ENCODE measurements around the gene SYTL2. TPM values are rescaled to one million over a fixed set of nuclear protein-coding genes. Genes with fewer than 3 reads are reported as not detected.

Gene SYTL2
- total RNA-seq, 1 experiment from 2014 or later = 2.1 TPM

DNA sequence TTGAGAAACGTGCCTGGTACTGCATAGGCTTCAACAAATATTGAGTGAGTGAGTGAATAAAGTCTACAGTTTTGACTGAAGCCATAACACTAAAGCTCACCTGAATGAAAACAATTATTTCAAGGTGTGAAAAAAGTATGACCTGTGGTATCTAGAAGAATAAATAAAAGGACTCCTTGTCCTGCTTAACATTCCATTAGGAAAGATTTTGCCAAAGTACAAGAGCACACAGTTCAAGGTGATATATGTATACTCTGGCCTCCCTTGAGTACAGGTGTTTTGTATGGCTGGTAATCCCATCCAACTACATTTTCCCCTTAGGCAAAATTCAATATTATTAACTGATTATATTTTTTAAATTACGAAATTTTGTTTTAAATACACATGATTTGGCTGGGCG, 144.3 kb downstream of the SYTL2 start:
- ChIA-PET POLR2A (interaction anchor here (0.7 kb wide), 1 partner anchor 578 kb away, joined by 3 read pairs; no protein-coding TSS in a partner anchor), CTCF (interaction anchor here (0.7 kb wide), 1 partner anchor 182 kb away, joined by 3 read pairs; no protein-coding TSS in a partner anchor)
- no peak overlapping the region for H3K4me3 Mint-ChIP-seq (ENCODE audit: unreplicated experiment)
- no peak for DNase-seq (ENCODE audit: unreplicated experiment)
- H3K9me3 Mint-ChIP-seq (ENCODE audit: unreplicated experiment) = no peaks in the 10 kb centered on the region
- BruUV-seq (replicated peaks) = no TSS peak
- intact Hi-C loops (cut with micrococcal nuclease) = no loop called here
- peaks cover 10% of the 10 kb centered on the region for H3K4me1 Mint-ChIP-seq (ENCODE audit: insufficient read depth, unreplicated experiment)
- H3K27ac Mint-ChIP-seq (ENCODE audit: low read depth, unreplicated experiment) = no peak overlapping the region
- TF ChIP-seq CTCF (IDR thresholded peaks at IDR 0.05; ENCODE audit: unreplicated experiment) = no peak
- peaks cover 32% of the 10 kb centered on the region for H3K36me3 Mint-ChIP-seq (ENCODE audit: insufficient read depth, unreplicated experiment)
- no peaks in the 10 kb centered on the region for H3K27me3 Mint-ChIP-seq (ENCODE audit: insufficient read depth, unreplicated experiment)

GRCh38 chr11:85665733-85666132, 145.2 kb downstream of the SYTL2 start:
- POLR2A ChIA-PET = interaction anchor here (1.1 to 3.9 kb wide), 2 partner anchors 34 to 38 kb away, joined by 4 to 62 read pairs; partner anchors contain the start of genes DLG2 and TMEM126B
- CTCF ChIA-PET = interaction anchor here (0.6 kb wide), 1 partner anchor 409 kb away, joined by 3 read pairs; no protein-coding TSS in a partner anchor
- Mint-ChIP-seq H3K9me3 (ENCODE audit: unreplicated experiment) (no peaks in the 10 kb centered on the region), H3K27ac (ENCODE audit: low read depth, unreplicated experiment) (peak overlapping the region; percentile 95), H3K4me1 (ENCODE audit: insufficient read depth, unreplicated experiment) (peaks cover 18% of the 10 kb centered on the region), H3K36me3 (ENCODE audit: insufficient read depth, unreplicated experiment) (peaks cover 41% of the 10 kb centered on the region), H3K27me3 (ENCODE audit: insufficient read depth, unreplicated experiment) (no peaks in the 10 kb centered on the region), H3K4me3 (ENCODE audit: unreplicated experiment) (peak overlapping the region; percentile 38)
- BruUV-seq (replicated peaks) = no TSS peak
- no peak for TF ChIP-seq CTCF (IDR thresholded peaks at IDR 0.05; ENCODE audit: unreplicated experiment)
- no peak for DNase-seq (ENCODE audit: unreplicated experiment)
- intact Hi-C loops (cut with micrococcal nuclease) = loop anchor here (1.0 to 2.0 kb wide), 2 partner anchors 37 to 179 kb away; partner anchors contain the start of gene TMEM126B

DNA sequence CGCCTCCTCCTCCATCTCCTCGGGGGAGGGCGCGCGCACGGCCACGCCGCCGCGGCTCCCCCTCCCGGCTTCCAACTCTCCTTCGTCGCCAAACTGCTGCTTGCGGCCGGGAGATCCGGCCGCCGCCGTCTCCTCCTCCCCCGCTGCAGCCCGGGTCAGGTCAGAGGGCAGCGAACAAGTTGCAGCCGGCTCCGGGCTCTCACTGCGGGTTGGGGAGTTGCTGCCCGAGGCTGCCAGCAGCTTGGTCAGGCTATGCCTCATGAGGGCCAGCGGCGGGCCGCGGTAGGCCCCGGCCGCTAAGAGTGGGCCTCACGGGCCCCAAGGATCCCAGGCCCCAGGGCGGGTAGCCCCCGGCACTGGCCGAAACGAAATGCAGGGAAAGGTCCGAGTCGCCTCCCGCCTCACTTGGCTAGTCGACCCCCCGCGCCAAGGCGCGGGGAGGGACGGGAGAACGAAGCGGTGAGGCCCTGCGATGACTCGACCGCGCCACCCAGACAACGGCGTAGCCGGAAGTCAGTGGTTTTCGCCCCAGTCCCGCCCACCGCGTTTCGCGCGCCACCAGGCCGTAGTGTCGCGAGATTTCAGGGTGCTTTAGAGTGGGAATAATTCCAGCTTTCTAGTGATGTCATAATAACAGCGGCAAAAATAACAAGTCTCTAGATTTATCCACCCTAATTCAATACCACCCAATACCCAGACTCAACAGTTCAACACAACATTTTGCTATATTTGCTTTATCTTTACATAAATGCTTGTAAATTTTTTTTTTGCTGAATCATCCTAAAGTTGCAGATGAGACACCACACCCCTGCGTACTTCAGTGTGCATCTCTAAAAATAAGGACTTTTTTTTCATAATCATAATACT, 146.1 kb downstream of the SYTL2 start, which contains the start of gene CREBZF:
CREBZF (minus strand) TSS at position 515 of the 867 bp plus-strand sequence; CDS start at position 261, 254 bp downstream.
- DNase-seq (ENCODE audit: unreplicated experiment) = peak; percentile 96
- ChIA-PET POLR2A (interaction anchor here (0.6 to 10.2 kb wide), 17 partner anchors 14 to 1134 kb away, joined by 3 to 254 read pairs (median 3); partner anchors contain the start of genes DLG2, TMEM126A and TMEM126B), CTCF (interaction anchor here (0.6 to 1.7 kb wide), 7 partner anchors 15 to 97 kb away, joined by 3 to 5 read pairs (median 3); partner anchors contain the start of gene TMEM126A)
- peaks cover 27% of the 10 kb centered on the region for H3K4me1 Mint-ChIP-seq (ENCODE audit: insufficient read depth, unreplicated experiment)
- no peak for TF ChIP-seq CTCF (IDR thresholded peaks at IDR 0.05; ENCODE audit: unreplicated experiment)
- H3K4me3 Mint-ChIP-seq (ENCODE audit: unreplicated experiment) = peak within 1 kb of the TSS; percentile 95
- TSS peak; percentile 57 for BruUV-seq (replicated peaks)
- H3K36me3 Mint-ChIP-seq (ENCODE audit: insufficient read depth, unreplicated experiment) = peaks cover 50% of the 10 kb centered on the region
- H3K27ac Mint-ChIP-seq (ENCODE audit: low read depth, unreplicated experiment) = peak within 1 kb of the TSS; percentile 95
- intact Hi-C loops (cut with micrococcal nuclease) = loop anchor here (1.0 to 2.0 kb wide), 3 partner anchors 36 to 179 kb away; partner anchors contain the start of gene TMEM126B
- no peaks in the 10 kb centered on the region for H3K27me3 Mint-ChIP-seq (ENCODE audit: insufficient read depth, unreplicated experiment)
- H3K9me3 Mint-ChIP-seq (ENCODE audit: unreplicated experiment) = no peaks in the 10 kb centered on the region
